Activated CD4-positive, alpha-beta T cell treated with anti-CD3 and anti-CD28 coated beads for 4 hours (primary cell): ENCODE results near the gene PRPF6.

Experiments used
- DNase-seq, 2 donors: peaks; one replicate each; pipeline ENCODE4 v3.0.0-alpha.2; 2020

The PRPF6 gene

GRCh38 chr20:64052326-64052722 lies 71.4 kb downstream of the PRPF6 start:
- DNase-seq = no peak

- no peak for DNase-seq
Measured at GRCh38 chr20:64052987-64053840, 72.3 kb downstream of the PRPF6 start.

- no peak for DNase-seq
Measured at GRCh38 chr20:64053841-64054661, 73.1 kb downstream of the PRPF6 start.

- DNase-seq = no peak
Measured at GRCh38 chr20:64055396-64055892, 74.5 kb downstream of the PRPF6 start.

- DNase-seq = no peak
Measured at GRCh38 chr20:64055893-64056638, 75.1 kb downstream of the PRPF6 start.

GRCh38 chr20:64056639-64056888 lies 75.6 kb downstream of the PRPF6 start:
- no peak for DNase-seq

GRCh38 chr20:64056889-64057627 lies 76.1 kb downstream of the PRPF6 start:
- no peak for DNase-seq

- peak; percentile 80 to 85 for DNase-seq
Measured at GRCh38 chr20:64057628-64058498, 76.9 kb downstream of the PRPF6 start.

- DNase-seq = no peak
Measured at GRCh38 chr20:64058536-64058935, 77.6 kb downstream of the PRPF6 start.

GRCh38 chr20:64062276-64062595 lies 81.3 kb downstream of the PRPF6 start:
- no peak for DNase-seq

- DNase-seq = peak; percentile 95
Measured at GRCh38 chr20:64062596-64063388, 81.9 kb downstream of the PRPF6 start, which contains the start of gene TCEA2. Gene TCEA2 (plus strand): TSS chr20:64063198. CDS start chr20:64063313, 115 bp downstream.

GRCh38 chr20:64063389-64064144 lies 82.6 kb downstream of the PRPF6 start:
- DNase-seq = peak in 1 of 2 donors; percentile 40

GRCh38 chr20:64064145-64064698 lies 83.3 kb downstream of the PRPF6 start:
- DNase-seq = no peak

- DNase-seq = no peak
Measured at GRCh38 chr20:64065062-64065973, 84.4 kb downstream of the PRPF6 start.

GRCh38 chr20:64065974-64066343 lies 85.0 kb downstream of the PRPF6 start:
- DNase-seq = peak; percentile 30 to 32

GRCh38 chr20:64067005-64067632 lies 86.2 kb downstream of the PRPF6 start:
- DNase-seq = no peak

GRCh38 chr20:64067733-64068307 lies 86.9 kb downstream of the PRPF6 start:
- no peak for DNase-seq
